K562 (cell line): ENCODE data around the gene ERAL1. TPM values are rescaled to one million over a fixed set of nuclear protein-coding genes. Genes with fewer than 3 reads are reported as not detected.

Experiments used
- ARID1B ChIP-seq: fragments of 450-650 bp; IDR thresholded peaks from 2 replicates; pipeline ENCODE4 v1.6.1; 2016; ENCODE audit warnings: antibody characterized with exemption, mild to moderate bottlenecking, inconsistent platforms
- CTCF ChIP-seq, 3 experiments: IDR thresholded peaks in 2 of 3; conservative IDR thresholded peaks in 1 of 3; 2 replicates each; pipeline ENCODE4 v1.5.1; 2011 to 2012; ENCODE audit warnings: low read length in 3 of 3, mild to moderate bottlenecking in 3 of 3, control low read depth in 2 of 3, improper control_type of control experiment in 1 of 3, inconsistent platforms in 1 of 3, low read depth in 1 of 3, mixed read lengths in 1 of 3, moderate library complexity in 1 of 3; ENCODE audit not compliant: insufficient read depth in 2 of 3
- JUND ChIP-seq, 2 experiments: IDR thresholded peaks; 2 replicates in 1 of 2; 3 replicates in 1 of 2; pipeline ENCODE4 v1.6.1; 2011; ENCODE audit warnings: borderline replicate concordance in 2 of 2, low read depth in 2 of 2, low read length in 2 of 2, improper control_type of control experiment in 1 of 2, missing biosample characterization in 1 of 2, missing genetic modification characterization in 1 of 2, missing genetic modification reagents in 1 of 2
- polyA plus RNA-seq, 8 experiments: library from polyadenylated mRNA; depleted of rRNA in 4 of 8; stranded (reverse) in 5 of 8; unstranded in 3 of 8; fragments of >200 nt; fragmentation: Nextera tagmentation in 2 of 8; fragmentation: Illumina TruSeq in 1 of 8; extraction: Ambion mirVana in 2 of 8; extraction: Trizol in 1 of 8; gene quantifications; 2 replicates each; pipeline versions ENCODE4 v1.2.1 to v1.2.3, GENCODE V29; 2011 to 2014; ENCODE audit warnings: inconsistent platforms in 1 of 8, missing spikeins in 1 of 8
- total RNA-seq, 7 experiments: library from RNA; depleted of rRNA in 6 of 7; stranded (reverse); fragments of >200 nt in 6 of 7; fragmentation: Illumina TruSeq in 2 of 7; extraction: Trizol in 2 of 7; gene quantifications; 2 replicates each; pipeline versions ENCODE4 v1.2.1 to v1.2.3, GENCODE V29; 2011 to 2021; ENCODE audit warnings: low replicate concordance in 1 of 7
- TF ChIP-seq, protein P1 (sequence below), 2 experiments: fragments of 450-650 bp; formaldehyde crosslinking in 1 of 2; IDR thresholded peaks; 2 replicates each; pipeline versions ENCODE4 v1.4.0 to v1.6.1; 2014 to 2020; ENCODE audit warnings: mild to moderate bottlenecking in 2 of 2, borderline replicate concordance in 1 of 2, low read depth in 1 of 2
- TF ChIP-seq, protein P2 (sequence below), 2 experiments: IDR thresholded peaks in 1 of 2; conservative IDR thresholded peaks in 1 of 2; 2 replicates each; pipeline ENCODE4 v1.6.1; 2016; ENCODE audit warnings: low read depth in 2 of 2, mild to moderate bottlenecking in 1 of 2, missing compliant biosample characterization in 1 of 2, missing genetic modification characterization in 1 of 2, moderate library complexity in 1 of 2

Gene ERAL1
- total and polyA plus RNA-seq, 9 of the 15 experiments (the other 6 are each of a cell fraction or from before 2014, with no cell fraction given): 37.5 to 351 (median 106) TPM

- TF ChIP-seq, protein P1, sequence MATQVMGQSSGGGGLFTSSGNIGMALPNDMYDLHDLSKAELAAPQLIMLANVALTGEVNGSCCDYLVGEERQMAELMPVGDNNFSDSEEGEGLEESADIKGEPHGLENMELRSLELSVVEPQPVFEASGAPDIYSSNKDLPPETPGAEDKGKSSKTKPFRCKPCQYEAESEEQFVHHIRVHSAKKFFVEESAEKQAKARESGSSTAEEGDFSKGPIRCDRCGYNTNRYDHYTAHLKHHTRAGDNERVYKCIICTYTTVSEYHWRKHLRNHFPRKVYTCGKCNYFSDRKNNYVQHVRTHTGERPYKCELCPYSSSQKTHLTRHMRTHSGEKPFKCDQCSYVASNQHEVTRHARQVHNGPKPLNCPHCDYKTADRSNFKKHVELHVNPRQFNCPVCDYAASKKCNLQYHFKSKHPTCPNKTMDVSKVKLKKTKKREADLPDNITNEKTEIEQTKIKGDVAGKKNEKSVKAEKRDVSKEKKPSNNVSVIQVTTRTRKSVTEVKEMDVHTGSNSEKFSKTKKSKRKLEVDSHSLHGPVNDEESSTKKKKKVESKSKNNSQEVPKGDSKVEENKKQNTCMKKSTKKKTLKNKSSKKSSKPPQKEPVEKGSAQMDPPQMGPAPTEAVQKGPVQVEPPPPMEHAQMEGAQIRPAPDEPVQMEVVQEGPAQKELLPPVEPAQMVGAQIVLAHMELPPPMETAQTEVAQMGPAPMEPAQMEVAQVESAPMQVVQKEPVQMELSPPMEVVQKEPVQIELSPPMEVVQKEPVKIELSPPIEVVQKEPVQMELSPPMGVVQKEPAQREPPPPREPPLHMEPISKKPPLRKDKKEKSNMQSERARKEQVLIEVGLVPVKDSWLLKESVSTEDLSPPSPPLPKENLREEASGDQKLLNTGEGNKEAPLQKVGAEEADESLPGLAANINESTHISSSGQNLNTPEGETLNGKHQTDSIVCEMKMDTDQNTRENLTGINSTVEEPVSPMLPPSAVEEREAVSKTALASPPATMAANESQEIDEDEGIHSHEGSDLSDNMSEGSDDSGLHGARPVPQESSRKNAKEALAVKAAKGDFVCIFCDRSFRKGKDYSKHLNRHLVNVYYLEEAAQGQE (IDR thresholded peaks at IDR 0.05; ENCODE audit: borderline replicate concordance): peak; percentile 70
- TF ChIP-seq, protein P1 (CRISPR knock-in tag; IDR thresholded peaks at IDR 0.05; ENCODE audit: low read depth): no peak
- 0 out of 2 replicates have a peak, but pooled peaks have one; percentile 30 for TF ChIP-seq ARID1B
- TF ChIP-seq, protein P2, sequence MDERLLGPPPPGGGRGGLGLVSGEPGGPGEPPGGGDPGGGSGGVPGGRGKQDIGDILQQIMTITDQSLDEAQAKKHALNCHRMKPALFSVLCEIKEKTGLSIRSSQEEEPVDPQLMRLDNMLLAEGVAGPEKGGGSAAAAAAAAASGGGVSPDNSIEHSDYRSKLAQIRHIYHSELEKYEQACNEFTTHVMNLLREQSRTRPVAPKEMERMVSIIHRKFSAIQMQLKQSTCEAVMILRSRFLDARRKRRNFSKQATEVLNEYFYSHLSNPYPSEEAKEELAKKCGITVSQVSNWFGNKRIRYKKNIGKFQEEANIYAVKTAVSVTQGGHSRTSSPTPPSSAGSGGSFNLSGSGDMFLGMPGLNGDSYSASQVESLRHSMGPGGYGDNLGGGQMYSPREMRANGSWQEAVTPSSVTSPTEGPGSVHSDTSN (CRISPR knock-in tag; IDR thresholded peaks at IDR 0.05; ENCODE audit: low read depth): no peak
- TF ChIP-seq, protein P2 (tag; conservative IDR thresholded peaks at IDR 0.05; ENCODE audit: low read depth): 0 out of 2 replicates have a peak, but pooled peaks have one; percentile 23
- peak in 1 of 3 experiments; percentile 18; a peak in 1 of 6 replicates for TF ChIP-seq CTCF (IDR thresholded peaks at IDR 0.05 in 2 of 3, conservative IDR thresholded peaks at IDR 0.05 in 1 of 3; ENCODE audit: insufficient read depth in 2 of 3, low read depth in 1 of 3, low read length in 3 of 3)
- TF ChIP-seq JUND (IDR thresholded peaks at IDR 0.05; ENCODE audit: borderline replicate concordance, low read depth, low read length): peak; percentile 22; the same call in 1 of the 2 replicates
- no peak for TF ChIP-seq JUND (tag; IDR thresholded peaks at IDR 0.05; ENCODE audit: borderline replicate concordance, low read depth, low read length)
These were observed 50.0 kb downstream of the ERAL1 start (continued) for GRCh38 chr17:28904800-28905199.
